Left kidney (tissue), 8 donors: Measurements from ENCODE around the gene TRIM68. TPM values are rescaled to one million over a fixed set of nuclear protein-coding genes. Genes with fewer than 3 reads are reported as not detected.

Experiments
- DNase-seq: peaks from one replicate; pipeline ENCODE4 v3.0.0-alpha.2; 2013
- long read RNA-seq, 8 donors: transcript quantifications; one replicate each; lab custom pipeline, GENCODE V29; 2026
- polyA plus RNA-seq: library from polyadenylated mRNA; unstranded; fragments of 120-200 nt; gene quantifications from one replicate; pipeline ENCODE4 v1.2.1, GENCODE V29; 2013; ENCODE audit not compliant: insufficient read length

The TRIM68 gene
- 25.4 TPM for polyA plus RNA-seq
- long read RNA-seq, donor 1, partial matches to known transcripts, result 0 of 3 reads
- long read RNA-seq, donor 1, other reads (novel, unspliced or antisense), result 0 of 3 reads
- long read RNA-seq, donor 2, partial matches to known transcripts, result 0 of 6 reads
- long read RNA-seq, donor 2, other reads (novel, unspliced or antisense), result 0 of 6 reads
- long read RNA-seq, donor 3, partial matches to known transcripts, result 0 of 2 reads
- long read RNA-seq, donor 3, other reads (novel, unspliced or antisense), result 0 of 2 reads
- long read RNA-seq, donor 4, result 0 reads
- long read RNA-seq, donor 5, transcript TRIM68-201 (7 exons, 3,352 nt), result major isoform, 5 of 8 reads
- long read RNA-seq, donor 5, partial matches to known transcripts, result 0 of 8 reads
- long read RNA-seq, donor 5, other reads (novel, unspliced or antisense), result 0 of 8 reads
- long read RNA-seq, donor 6, partial matches to known transcripts, result 0 of 2 reads
- long read RNA-seq, donor 6, other reads (novel, unspliced or antisense), result 0 of 2 reads
- long read RNA-seq, donor 7, partial matches to known transcripts, result 0 of 5 reads
- long read RNA-seq, donor 7, other reads (novel, unspliced or antisense), result 0 of 5 reads
- long read RNA-seq, donor 8, partial matches to known transcripts, result 0 of 3 reads
- long read RNA-seq, donor 8, other reads (novel, unspliced or antisense), result 0 of 3 reads

GRCh38 chr11:4607781-4608666 is at the start of gene TRIM68:
Gene TRIM68 (minus strand): TSS chr11:4608231. CDS start chr11:4605504, 2,727 bp downstream.
- DNase-seq, result peak; percentile 93

DNA sequence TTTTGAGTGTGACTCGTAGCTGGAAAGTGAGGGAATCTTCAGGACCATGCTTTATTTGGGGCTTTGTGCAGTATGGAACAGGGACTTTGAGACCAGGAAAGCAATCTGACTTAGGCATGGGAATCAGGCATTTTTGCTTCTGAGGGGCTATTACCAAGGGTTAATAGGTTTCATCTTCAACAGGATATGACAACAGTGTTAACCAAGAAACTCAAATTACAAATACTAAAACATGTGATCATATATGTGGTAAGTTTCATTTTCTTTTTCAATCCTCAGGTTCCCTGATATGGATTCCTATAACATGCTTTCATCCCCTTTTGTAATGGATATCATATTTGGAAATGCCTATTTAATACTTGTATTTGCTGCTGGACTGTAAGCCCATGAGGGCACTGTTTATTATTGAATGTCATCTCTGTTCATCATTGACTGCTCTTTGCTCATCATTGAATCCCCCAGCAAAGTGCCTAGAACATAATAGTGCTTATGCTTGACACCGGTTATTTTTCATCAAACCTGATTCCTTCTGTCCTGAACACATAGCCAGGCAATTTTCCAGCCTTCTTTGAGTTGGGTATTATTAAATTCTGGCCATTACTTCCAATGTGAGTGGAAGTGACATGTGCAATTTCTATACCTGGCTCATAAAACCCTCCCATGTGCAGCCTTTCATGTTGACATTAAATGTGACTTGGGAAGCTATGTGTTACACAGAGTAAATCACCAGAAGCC is 46.8 kb upstream of the TRIM68 start:
- no peak for DNase-seq

DNA sequence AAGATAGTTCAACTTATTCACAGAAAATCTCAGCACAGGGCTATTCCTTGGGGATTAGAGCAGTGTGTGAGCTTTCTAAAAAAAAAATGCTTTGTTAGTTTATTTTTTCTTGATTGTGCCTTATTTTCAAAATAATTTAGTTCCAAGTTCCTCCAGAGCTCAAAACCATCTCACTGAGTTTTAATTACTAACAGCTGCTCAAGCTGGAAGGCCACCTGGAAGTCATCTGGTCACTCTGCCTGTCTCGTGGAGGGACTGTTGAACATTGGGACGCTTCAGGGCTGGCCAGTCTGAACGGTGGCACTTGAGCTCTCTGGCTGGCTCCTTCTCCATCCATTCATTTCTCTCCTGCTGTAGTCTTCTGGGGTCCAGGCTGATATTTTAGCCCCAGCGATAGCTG is 39.7 kb upstream of the TRIM68 start:
- no peak for DNase-seq

- no peak for DNase-seq
Measured at GRCh38 chr11:4645974-4646373, 37.9 kb upstream of the TRIM68 start.

DNA sequence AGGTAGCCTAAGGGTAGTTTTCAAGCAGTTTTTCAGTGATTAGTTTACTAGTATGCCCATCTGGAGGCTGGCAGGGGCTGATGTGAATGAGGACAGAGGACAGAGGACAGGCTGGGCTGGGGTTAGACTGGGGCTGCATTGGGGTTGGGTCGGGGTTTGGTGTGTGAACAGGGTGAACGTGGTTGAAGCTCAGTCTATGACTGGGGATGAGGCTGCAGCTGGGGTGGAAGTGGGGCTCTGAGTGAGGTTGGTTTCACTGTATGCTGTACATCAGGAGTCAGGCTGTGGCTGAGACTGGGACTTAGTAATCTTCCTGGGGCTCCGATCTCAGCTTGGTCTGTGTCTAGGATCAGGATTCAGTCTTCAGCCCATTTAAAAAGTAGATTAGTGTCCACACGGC is 36.2 kb upstream of the TRIM68 start:
- DNase-seq, result no peak

GRCh38 chr11:4643682-4644081 is 35.7 kb upstream of the TRIM68 start, which contains the start of gene OR51E1:
Gene OR51E1 (plus strand): TSS chr11:4643982. CDS start chr11:4652527, 8,545 bp downstream.
- no peak for DNase-seq

DNA sequence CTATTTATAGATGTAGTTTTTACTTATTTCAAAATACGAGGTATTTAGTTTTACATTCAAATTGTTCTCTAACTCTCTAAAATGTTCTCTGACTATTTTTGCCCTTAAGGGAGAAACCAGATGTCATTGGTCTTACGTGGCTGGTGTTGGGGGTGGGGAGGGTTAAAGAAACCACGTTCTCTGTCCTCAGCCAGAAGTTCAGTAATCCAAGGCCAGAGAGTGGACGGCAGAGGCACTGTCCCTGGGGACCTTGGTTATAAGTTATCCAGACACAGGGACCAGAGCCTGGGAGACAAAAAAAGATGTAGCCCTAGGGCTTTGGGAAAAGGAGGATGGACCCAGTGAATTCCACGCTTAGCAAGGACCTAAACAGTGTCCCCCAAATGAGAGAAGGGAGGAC is 35.0 kb upstream of the TRIM68 start:
- no peak for DNase-seq

- DNase-seq, result no peak
Measured at GRCh38 chr11:4642043-4642442, 34.0 kb upstream of the TRIM68 start.

DNA sequence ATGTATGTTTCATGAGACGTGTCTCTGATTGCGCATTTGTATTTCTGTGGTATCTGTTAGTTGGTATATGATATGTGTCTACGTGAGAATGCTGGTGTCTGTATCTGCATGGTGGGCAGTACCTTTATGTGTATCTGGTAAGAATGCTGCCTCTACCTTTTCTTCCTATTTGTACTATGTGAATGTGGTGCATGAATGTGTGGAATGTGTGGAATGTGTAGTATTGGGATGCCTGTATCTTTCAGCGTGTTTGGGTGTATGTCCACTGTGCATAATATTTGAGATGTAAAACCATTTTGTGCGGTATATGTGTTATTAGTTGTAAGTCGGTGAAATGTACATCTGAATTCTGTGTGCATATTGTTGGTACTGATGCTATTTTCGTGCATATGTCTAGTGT is 33.5 kb upstream of the TRIM68 start:
- no peak for DNase-seq

- DNase-seq, result no peak
Measured at GRCh38 chr11:4639931-4640330, 31.9 kb upstream of the TRIM68 start.

DNA sequence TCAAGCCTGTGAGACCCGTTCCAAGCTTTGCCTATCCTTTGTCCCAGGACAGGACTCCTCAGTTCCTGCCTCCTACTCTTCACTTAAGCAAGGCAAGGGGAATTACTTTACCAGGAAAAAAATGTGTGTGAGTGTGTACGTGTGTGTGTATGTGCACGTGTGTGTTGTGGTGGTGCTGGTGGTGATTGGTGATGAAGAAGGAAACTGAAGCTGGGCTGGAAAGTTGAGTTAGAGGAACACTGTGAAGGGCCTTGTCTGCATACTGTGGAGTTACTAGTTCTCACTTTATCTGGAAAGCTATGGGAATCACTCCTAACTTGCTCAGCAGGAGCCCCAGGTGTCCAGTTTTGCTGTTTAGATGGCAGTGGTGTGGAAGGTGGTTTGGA is 29.6 kb upstream of the TRIM68 start:
- DNase-seq, result no peak

- peak; percentile 85 for DNase-seq
Measured at GRCh38 chr11:4636962-4637661, 29.1 kb upstream of the TRIM68 start, which contains the start of gene OR51D1. Gene OR51D1 (plus strand): TSS chr11:4637477. CDS start chr11:4639791, 2,314 bp downstream.

DNA sequence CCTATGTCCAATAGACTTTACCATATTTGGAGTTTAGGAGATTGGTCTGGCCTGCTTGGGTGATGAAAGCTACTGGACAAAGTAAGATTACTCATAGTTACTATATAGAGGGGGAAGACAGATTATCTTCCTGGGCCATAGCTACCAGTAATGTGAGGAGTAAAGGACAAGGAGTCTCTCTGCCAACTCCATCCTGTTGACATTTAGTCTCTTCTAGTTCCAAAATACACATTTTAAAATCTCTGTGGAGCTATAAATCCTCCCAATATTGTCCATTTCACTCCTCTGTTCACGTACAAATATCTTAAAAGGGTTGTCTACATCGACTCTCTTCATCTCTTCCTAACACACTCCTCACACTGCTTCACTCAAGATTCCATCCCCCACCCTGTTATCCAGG is 28.1 kb upstream of the TRIM68 start:
- DNase-seq, result no peak

DNA sequence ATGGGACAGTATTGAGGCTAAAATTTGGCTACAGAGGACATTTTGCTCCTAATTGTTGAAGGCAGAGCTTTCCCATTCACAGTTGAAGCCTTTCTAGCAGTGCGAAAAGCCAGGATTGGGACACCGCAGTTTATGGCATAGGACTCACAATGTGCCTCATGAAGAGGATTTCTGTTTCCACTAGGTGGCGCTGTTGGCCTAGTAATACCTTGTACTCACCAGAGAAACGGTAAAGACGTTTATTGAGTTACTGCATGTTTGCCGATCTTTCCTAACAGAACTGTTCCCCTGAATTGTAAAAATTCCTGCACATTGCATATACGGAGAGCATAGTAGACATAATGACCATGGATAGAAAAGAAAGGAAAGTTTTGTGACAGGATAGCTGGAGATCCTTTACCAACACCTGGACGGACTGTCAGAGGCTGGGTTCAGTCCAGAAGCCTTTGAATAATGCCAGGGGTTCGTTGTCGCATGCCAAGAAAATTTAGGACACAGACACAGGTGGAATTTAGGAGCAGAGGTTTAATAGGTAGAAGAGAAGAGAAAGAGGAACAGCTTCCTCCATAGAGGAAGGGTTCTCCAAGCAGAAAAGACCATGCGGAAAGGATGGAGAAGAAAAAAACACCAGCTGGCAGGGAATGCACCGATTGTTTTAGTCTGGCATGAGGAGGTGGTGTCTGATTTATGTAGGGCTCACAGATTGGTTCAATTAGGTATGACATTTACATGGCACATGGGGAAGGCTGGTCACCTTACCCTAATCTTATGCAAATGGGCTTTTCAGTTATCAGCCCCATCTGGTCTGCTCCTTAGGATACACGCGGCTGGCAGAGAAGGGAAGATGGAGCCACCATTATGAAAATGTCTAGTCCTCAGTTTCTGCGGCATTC is 18.4 kb upstream of the TRIM68 start:
- DNase-seq, result peak; percentile 81

- DNase-seq, result no peak
Measured at GRCh38 chr11:4619514-4619913, 11.5 kb upstream of the TRIM68 start.

DNA sequence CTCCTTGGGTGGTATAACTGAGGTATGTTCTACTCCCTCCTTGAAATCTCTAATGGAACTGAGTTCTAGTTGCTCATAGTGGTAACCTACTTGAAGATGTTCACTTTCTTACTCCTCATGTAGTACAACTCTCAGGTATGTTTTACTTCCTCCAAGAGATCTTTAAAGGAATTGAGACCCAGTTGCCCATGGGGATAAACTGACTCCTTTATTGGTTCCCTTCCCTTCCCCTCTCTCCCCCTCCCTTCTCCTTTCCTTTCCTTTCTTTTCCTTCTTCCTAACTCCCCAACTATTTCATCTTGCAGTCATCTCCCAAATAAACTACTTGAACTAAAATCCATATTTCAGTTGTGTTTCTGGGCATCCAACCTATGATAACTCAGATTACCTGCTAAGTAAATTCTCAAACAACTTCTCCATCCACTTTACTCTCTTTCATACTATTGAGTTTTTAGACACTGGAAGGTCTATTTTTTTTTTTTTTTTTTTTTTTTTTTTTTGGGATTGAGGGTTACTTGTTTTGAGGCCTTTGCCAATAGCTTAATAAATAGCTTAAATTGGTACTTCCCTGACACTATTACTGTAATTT is 7.9 kb upstream of the TRIM68 start:
- DNase-seq, result no peak

DNA sequence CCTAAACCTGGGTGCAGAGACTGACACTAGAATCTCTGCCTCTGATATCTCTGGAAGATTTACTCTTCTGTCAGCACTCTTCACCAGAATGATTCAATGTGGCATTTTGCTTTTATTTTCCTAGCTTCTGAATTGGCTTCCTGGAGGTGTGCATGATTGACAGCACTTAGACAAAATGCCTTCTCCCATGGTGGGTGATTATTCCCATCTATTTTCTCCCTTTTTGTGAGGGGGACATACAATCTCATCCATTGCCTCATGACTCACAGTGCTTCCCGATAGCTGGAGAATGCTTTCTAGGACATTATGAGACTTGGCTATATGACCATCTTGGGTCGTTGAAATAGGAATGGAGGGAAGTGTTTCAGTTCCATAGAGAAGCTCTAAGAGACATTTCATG is 4.0 kb upstream of the TRIM68 start:
- DNase-seq, result no peak

DNA sequence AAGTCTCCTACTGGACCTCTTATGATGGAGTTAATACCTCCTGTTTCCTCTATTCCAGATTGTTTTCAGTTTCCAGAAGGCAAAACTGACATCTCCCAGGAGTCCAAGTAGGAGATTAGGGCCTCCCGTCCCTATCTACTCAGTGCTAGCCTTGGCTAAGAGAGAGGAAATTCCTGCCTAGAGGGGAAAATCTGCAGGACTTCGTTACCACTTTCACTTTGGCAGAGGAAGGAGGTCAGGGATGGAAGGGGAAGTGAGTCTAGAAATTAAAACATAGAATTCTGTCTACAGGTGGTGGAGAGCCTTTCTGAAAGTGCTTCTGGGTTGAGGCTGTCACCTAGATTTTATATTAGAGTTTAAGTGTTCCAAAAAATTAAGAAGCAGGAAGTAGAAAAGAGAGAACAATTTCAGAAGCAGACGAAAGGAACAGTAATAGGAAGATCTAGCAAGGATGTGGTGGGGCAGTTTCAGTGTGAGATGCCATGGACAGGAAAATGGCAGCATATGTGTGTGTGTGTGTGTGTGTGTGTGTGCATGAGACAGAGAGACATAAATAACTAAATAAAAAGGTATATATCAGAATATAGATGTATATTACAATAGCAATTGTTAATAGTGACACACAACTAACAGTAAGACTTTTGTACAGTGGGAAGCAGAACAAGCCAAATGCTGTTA is 2.4 kb upstream of the TRIM68 start:
- no peak for DNase-seq

- DNase-seq, result peak; percentile 7
Measured at GRCh38 chr11:4607096-4607495, 935 bp downstream of the TRIM68 start.
